Muscle of leg (tissue), 11 donors: ENCODE measurements around the gene GNG7. TPM values are rescaled to one million over a fixed set of nuclear protein-coding genes. Genes with fewer than 3 reads are reported as not detected.
A peak's percentile ranks its signal among the peaks of the same experiment; 100 is the strongest.
"Not testable (repeated sequence)": the region's sequence is repeated elsewhere in the genome, so short reads cannot be mapped to it uniquely, and the experiment has no call there.

ENCODE experiments used
- DNase-seq: peaks from one replicate; pipeline ENCODE4 v3.0.0; 2013
- H3K27ac ChIP-seq: one replicate; pipeline ENCODE4 v1.5.1; 2013; ENCODE audit warnings: mild to moderate bottlenecking, low read length, control low read depth
- H3K27me3 ChIP-seq: one replicate; pipeline ENCODE4 v1.6.1; 2013; ENCODE audit warnings: low read length; ENCODE audit not compliant: control insufficient read depth, insufficient read depth
- H3K36me3 ChIP-seq: one replicate; pipeline ENCODE4 v1.6.1; 2013; ENCODE audit warnings: low read length; ENCODE audit not compliant: control insufficient read depth, insufficient read depth
- H3K4me1 ChIP-seq: one replicate; pipeline ENCODE4 v1.6.1; 2013; ENCODE audit warnings: low read length; ENCODE audit not compliant: control insufficient read depth, insufficient read depth
- H3K4me3 ChIP-seq: one replicate; pipeline ENCODE4 v1.5.1; 2013; ENCODE audit warnings: low read length, control low read depth
- H3K9me3 ChIP-seq: replicated peaks from 2 replicates; pipeline ENCODE4 v1.6.1; 2013; ENCODE audit warnings: low read depth, low read length; ENCODE audit not compliant: control insufficient read depth
- WGBS: methylation state at CpG from one replicate; pipeline ENCODE4 v1.1.5; 2013; ENCODE audit warnings: missing lambda C conversion rate; ENCODE audit not compliant: insufficient coverage; 5-methylcytosine and 5-hydroxymethylcytosine counted together
- polyA plus RNA-seq, 8 donors: library from polyadenylated mRNA; unstranded; fragments of 120-200 nt; gene quantifications; one replicate each; pipeline versions ENCODE4 v1.2.1 to v1.2.3, GENCODE V29; 2013; ENCODE audit warnings: inconsistent platforms in 1 of 8, low replicate concordance in 1 of 8; ENCODE audit not compliant: insufficient read length in 8 of 8, insufficient read depth in 1 of 8
- total RNA-seq: library from RNA; stranded (reverse); fragments of 120-200 nt; gene quantifications from one replicate; pipeline ENCODE4 v1.2.4, GENCODE V29; 2013

GNG7 gene
- total and polyA plus RNA-seq, 9 donors, result 0.58 to 3.1 (median 2.7) TPM

DNA sequence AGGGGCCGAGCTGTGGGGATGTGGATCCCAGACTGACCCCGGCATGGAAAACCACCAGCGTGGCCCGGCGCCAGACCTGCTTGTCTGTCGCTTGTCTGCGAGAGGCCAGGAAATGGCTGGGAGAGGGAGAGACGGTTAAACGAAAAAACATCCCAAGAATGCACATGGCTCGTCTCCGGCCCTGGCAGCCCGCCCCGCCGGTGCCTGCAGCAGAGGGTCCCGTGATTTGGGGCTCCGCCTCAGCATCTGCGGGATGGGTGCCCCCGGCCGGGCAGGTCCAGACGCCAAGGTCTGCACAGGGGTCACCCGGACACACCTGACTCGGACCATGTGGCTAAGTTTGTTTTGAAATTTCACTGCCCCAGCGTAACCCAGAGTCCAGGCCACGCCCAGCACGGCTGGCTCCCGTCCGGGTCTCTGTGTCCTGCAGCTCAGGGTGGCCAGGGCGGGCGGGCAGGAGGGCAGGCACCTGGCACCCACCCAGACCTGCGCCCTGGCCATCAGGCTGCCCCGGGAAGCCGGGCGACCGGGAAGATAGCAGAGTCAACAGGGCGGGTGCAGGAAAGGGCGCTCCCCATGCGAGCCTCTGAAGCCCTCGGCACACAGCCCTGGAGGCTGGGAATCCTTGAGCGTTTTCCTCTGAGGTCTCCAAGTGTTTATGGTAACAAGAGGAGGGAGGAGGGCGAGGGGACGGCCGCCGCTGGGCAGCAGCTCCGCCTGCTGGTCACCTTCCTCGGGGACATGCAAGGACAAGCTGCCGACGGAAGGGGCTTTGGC is 123.4 kb downstream of the GNG7 start:
- peak; percentile 95 for DNase-seq
- WGBS, result under 1% methylated on average over 47 of the region's 47 CpGs

DNA sequence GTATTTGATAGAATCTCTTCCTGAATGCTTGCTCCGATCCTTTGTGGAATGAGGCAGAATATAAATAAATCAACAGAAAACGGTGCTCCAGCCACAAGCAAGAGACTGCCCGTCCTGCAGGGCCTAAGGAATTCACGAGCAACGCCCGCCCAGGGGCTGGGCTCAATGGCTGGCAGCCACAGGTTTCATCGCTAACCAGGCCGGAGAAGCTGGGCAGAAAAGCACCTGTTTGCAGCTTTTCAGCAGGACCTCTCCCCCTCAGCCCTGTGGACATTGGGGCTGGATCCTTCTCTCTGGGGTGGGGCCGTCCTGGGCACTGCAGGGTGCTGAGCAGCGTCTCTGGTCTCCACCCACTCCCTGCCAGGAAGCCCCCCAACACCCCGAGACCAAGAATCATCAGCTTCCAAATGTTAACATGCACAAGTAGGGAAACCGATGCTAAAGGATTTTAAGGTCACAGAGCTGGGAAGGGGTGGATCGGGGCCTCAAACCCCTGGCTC is 124.1 kb downstream of the GNG7 start:
- peaks cover 3% of the 10 kb centered on the region for H3K27me3 ChIP-seq
- H3K27ac ChIP-seq, result peak overlapping the region; percentile 70
- H3K4me3 ChIP-seq, result no peak overlapping the region
- H3K36me3 ChIP-seq, result no peaks in the 10 kb centered on the region
- 18% methylated on average over 10 of the region's 13 CpGs for WGBS
- DNase-seq, result peak; percentile 46
- peaks cover 27% of the 10 kb centered on the region for H3K4me1 ChIP-seq
- H3K9me3 ChIP-seq, result peaks cover 12% of the 10 kb centered on the region

More for the DNA sequence above, 123.4 kb downstream of the GNG7 start:
- Histone ChIP-seq H3K9me3 (peaks cover 18% of the 10 kb centered on the region), H3K4me3 (peak overlapping the region; percentile 47), H3K27ac (peak overlapping the region; percentile 70), H3K36me3 (no peaks in the 10 kb centered on the region), H3K4me1 (peaks cover 27% of the 10 kb centered on the region), H3K27me3 (peaks cover 5% of the 10 kb centered on the region)

- Histone ChIP-seq H3K9me3 (peaks cover 7% of the 10 kb centered on the region), H3K36me3 (no peaks in the 10 kb centered on the region), H3K4me1 (peaks cover 27% of the 10 kb centered on the region), H3K27me3 (peaks cover 3% of the 10 kb centered on the region), H3K4me3 (no peak overlapping the region), H3K27ac (no peak overlapping the region)
- DNase-seq, result no peak
- 0% methylated on average over 1 of the region's 18 CpGs for WGBS
These were observed 124.7 kb downstream of the GNG7 start for GRCh38 chr19:2577722-2578335.

DNA sequence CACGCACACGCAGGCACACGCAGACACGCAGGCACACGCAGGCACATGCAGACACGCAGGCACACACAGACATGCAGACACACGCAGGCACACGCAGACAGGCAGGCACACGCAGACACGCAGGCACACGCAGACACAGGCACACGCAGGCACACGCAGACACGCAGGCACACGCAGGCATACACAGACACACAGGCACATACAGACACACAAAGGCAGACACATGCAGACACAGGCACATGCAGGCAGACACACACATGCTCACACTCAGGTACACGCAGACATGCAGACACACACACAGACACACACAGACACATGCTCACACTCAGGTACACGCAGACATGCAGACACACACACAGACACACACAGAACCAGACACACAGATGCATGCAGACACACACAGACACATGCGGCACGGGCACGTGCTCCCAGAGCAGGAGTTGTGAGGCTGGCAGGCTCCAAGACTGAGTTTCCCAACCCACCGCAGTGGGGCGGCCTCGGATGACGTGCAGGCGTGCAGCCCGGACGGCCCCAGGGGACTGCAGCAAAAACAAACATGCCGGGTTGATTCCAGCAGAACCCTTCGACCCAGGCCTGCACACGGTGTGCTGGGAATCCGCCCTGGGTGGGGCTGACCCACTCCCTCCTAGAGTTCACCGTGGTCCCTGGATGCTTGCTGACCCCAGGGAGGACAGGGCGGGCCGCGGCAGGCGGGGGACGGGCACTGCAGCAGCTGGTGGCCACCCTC is 126.6 kb downstream of the GNG7 start:
- H3K36me3 ChIP-seq, result no peaks in the 10 kb centered on the region

DNA sequence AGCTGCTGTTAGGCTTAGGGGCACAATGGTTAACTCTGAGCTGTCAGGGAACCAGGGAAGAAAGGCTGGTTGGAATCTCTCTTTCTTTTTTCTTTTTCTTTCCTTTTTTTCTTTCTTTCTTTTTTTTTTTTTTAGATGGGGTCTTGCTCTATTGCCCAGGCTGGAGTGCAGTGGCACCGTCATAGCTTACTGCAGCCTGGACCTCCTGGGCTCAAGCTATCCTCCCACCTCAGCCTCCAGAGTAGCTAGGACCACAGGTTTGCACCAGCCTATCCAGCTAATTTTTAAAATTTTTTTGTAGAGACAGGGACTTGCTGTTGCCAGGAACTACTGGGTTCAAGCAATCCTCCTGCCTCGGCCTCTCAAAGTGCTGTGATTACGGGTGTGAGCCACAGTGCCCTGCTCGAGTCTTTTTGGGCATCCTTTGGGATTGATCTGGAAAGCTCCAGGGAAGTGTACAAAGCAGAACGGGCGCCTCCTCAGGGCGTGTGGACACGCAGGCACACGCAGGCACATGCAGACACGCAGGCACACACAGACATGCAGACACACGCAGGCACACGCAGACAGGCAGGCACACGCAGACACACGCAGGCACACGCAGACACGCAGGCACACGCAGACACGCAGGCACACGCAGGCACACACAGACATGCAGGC is 127.4 kb downstream of the GNG7 start:
- WGBS, result 88% methylated on average over 18 of the region's 19 CpGs
- peaks cover 27% of the 10 kb centered on the region for H3K4me1 ChIP-seq
- H3K36me3 ChIP-seq, result no peaks in the 10 kb centered on the region
- no peak overlapping the region for H3K27ac ChIP-seq
- no peak for DNase-seq
- peaks cover 1% of the 10 kb centered on the region for H3K9me3 ChIP-seq
- H3K4me3 ChIP-seq, result no peak overlapping the region
- peaks cover 9% of the 10 kb centered on the region for H3K27me3 ChIP-seq

More for the DNA sequence above, 126.6 kb downstream of the GNG7 start:
- Histone ChIP-seq H3K4me1 (peaks cover 27% of the 10 kb centered on the region), H3K27ac (no peak overlapping the region), H3K27me3 (peaks cover 5% of the 10 kb centered on the region), H3K9me3 (no peaks in the 10 kb centered on the region), H3K4me3 (no peak overlapping the region)
- WGBS, result 57% methylated on average over 25 of the region's 37 CpGs
- DNase-seq, result peak; percentile 43

- no peaks in the 10 kb centered on the region for H3K36me3 ChIP-seq
- no peak overlapping the region for H3K4me3 ChIP-seq
- peaks cover 3% of the 10 kb centered on the region for H3K9me3 ChIP-seq
- WGBS, result 85% methylated on average over 14 of the region's 15 CpGs
- H3K27me3 ChIP-seq, result peaks cover 7% of the 10 kb centered on the region
- no peak overlapping the region for H3K27ac ChIP-seq
- peaks cover 22% of the 10 kb centered on the region for H3K4me1 ChIP-seq
- DNase-seq, result no peak
These were observed 128.0 kb downstream of the GNG7 start for GRCh38 chr19:2574478-2574931.

DNA sequence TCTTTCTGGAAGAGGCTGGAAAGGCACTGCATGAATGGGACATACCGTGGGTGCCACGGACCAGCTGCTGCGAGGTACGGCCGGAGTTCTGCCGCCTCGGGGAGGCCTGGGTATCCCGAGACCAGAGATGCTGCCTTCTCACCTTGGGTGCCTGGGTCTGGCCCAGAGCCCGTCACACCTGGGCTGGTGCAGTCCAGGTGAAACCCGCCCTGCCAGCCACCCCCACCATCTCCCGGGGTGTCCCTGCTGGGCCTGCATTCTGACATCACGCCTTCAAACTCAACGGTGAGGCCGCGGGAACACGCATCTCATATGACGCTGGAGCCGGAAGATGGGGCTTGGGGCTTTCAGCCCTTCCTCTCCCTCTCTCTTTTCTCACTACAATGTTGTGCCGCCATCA is 128.6 kb downstream of the GNG7 start:
- Histone ChIP-seq H3K27me3 (peaks cover 7% of the 10 kb centered on the region), H3K36me3 (no peaks in the 10 kb centered on the region), H3K4me3 (no peak overlapping the region), H3K9me3 (peaks cover 3% of the 10 kb centered on the region), H3K4me1 (peaks cover 16% of the 10 kb centered on the region), H3K27ac (no peak overlapping the region)
- WGBS, result 84% methylated on average over 19 of the region's 19 CpGs
- no peak for DNase-seq

GRCh38 chr19:2572152-2572551 is 130.3 kb downstream of the GNG7 start:
- not testable (repeated sequence) for H3K36me3 ChIP-seq

DNA sequence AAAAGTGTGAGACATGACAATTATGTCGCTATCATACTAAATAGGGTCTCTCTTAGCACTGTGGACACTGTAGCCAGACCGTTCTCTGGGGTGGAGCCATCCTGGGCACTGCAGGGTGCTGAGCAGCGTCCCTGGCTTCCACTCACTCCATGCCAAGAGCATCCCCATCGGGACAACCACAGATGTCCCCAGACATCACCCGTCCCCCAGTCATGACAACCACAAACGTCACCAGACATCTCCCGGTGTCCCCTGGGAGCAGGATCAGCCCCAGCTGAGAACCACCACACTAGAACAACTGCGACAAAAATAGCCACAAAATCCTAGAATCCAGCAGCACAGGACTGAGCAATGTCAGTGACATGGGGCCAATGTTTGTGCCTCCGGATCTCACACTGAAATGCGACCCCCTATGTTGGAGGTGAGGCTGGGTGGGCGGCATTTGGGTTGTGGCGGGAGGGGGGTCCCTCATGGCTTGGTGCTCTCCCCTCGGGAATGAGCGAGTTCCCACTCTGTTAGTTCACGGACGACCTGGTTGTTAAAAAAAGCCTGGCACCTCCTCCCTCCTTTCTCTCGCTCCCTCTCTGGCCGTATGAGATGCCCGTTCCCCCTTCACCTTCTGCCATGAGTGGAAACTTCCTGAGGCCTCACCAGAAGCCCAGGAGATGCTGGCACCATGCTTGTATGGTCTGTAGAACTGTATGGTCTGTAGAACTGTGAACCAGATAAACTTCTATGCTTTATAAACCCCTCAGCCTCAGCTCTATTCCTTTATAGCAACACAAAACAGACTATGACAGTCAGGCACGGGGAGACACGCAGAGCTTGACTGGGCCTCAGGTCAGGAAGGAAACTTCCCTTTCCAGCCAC is 132.7 kb downstream of the GNG7 start:
- no peak for DNase-seq
- H3K27ac ChIP-seq, result no peak overlapping the region
- WGBS, result 69% methylated on average over 15 of the region's 21 CpGs
- H3K27me3 ChIP-seq, result peaks cover 7% of the 10 kb centered on the region
- no peaks in the 10 kb centered on the region for H3K36me3 ChIP-seq
- peaks cover 3% of the 10 kb centered on the region for H3K9me3 ChIP-seq
- no peak overlapping the region for H3K4me3 ChIP-seq
- H3K4me1 ChIP-seq, result no peaks in the 10 kb centered on the region

More at GRCh38 chr19:2572152-2572551, 130.3 kb downstream of the GNG7 start:
- WGBS, result 85% methylated on average over 12 of the region's 12 CpGs
- not testable (repeated sequence) for DNase-seq, H3K9me3 ChIP-seq, H3K4me3 ChIP-seq, H3K27ac ChIP-seq, H3K4me1 ChIP-seq, H3K27me3 ChIP-seq
